Neural cell (in vitro differentiated cells): ENCODE data around the gene NSF. TPM values are rescaled to one million over a fixed set of nuclear protein-coding genes. Genes with fewer than 3 reads are reported as not detected.
"Not testable (repeated sequence)": the region's sequence is repeated elsewhere in the genome, so short reads cannot be mapped to it uniquely, and the experiment has no call there.

Source experiments
- H2AFZ ChIP-seq: fragments of 200-600, 300-800 bp; sonication (generic), shearing (Covaris generic); 2 replicates; pipeline ENCODE4 v1.6.0; 2014; ENCODE audit warnings: low read depth, mild to moderate bottlenecking, antibody characterized with exemption, low read length, moderate library complexity
- H3F3A ChIP-seq: fragments of 200-600 bp; shearing (Covaris generic); 2 replicates; pipeline ENCODE4 v1.6.1; 2016; ENCODE audit warnings: mild to moderate bottlenecking, moderate library complexity, mixed read lengths, antibody characterized with exemption, low read length; ENCODE audit not compliant: insufficient read depth, poor library complexity, severe bottlenecking
- H3K27ac ChIP-seq: fragments of 200-600, 300-800 bp; sonication (generic), shearing (Covaris generic); 2 replicates; pipeline ENCODE4 v1.5.1; 2014; ENCODE audit warnings: mild to moderate bottlenecking, low read length, moderate library complexity
- H3K27me3 ChIP-seq: fragments of 300-800, 200-600 bp; sonication (generic), shearing (Covaris generic); 2 replicates; pipeline ENCODE4 v1.6.0; 2014; ENCODE audit warnings: mild to moderate bottlenecking, low read depth, low read length, moderate library complexity; ENCODE audit not compliant: insufficient read depth
- H3K36me3 ChIP-seq: fragments of 300-800, 200-600 bp; sonication (generic), shearing (Covaris generic); 2 replicates; pipeline ENCODE4 v1.5.1; 2014; ENCODE audit warnings: mild to moderate bottlenecking, antibody characterized with exemption, low read length, moderate library complexity; ENCODE audit not compliant: insufficient read depth
- H3K4me2 ChIP-seq: fragments of 300-800, 200-600 bp; sonication (generic), shearing (Covaris generic); 2 replicates; pipeline ENCODE4 v1.6.0; 2014; ENCODE audit warnings: mild to moderate bottlenecking, low read length
- H3K4me3 ChIP-seq: fragments of 300-800, 200-600 bp; sonication (generic), shearing (Covaris generic); 2 replicates; pipeline ENCODE4 v1.5.1; 2014; ENCODE audit warnings: mild to moderate bottlenecking, low read length, moderate library complexity
- H3K79me2 ChIP-seq: fragments of 200-600 bp; shearing (Covaris generic); replicated peaks from 2 replicates; pipeline ENCODE4 v1.6.0; 2014; ENCODE audit warnings: mild to moderate bottlenecking, low read length, moderate library complexity; ENCODE audit not compliant: insufficient read depth
- H3K9ac ChIP-seq: fragments of 300-800, 200-600 bp; sonication (generic), shearing (Covaris generic); 2 replicates; pipeline ENCODE4 v1.6.1; 2016; ENCODE audit warnings: mild to moderate bottlenecking, low read length, mixed read lengths
- H3K9me2 ChIP-seq: fragments of 200-600 bp; shearing (Covaris generic); 2 replicates; pipeline ENCODE4 v1.6.1; 2016; ENCODE audit warnings: mild to moderate bottlenecking, low read length, mixed read lengths; ENCODE audit not compliant: insufficient read depth
- H3K9me3 ChIP-seq: fragments of 200-600, 300-800 bp; sonication (generic), shearing (Covaris generic); 2 replicates; pipeline ENCODE4 v1.6.1; 2016; ENCODE audit warnings: mild to moderate bottlenecking, mixed run types, low read length, moderate library complexity, mixed read lengths
- H4K20me1 ChIP-seq: fragments of 200-600 bp; shearing (Covaris generic); 2 replicates; pipeline ENCODE4 v1.6.1; 2016; ENCODE audit warnings: mild to moderate bottlenecking, mixed run types; ENCODE audit not compliant: insufficient read depth
- EP300 ChIP-seq: fragments of 450-650 bp; conservative IDR thresholded peaks from 2 replicates; pipeline ENCODE4 v1.6.1; 2014; ENCODE audit warnings: antibody characterized with exemption, mild to moderate bottlenecking, moderate library complexity; ENCODE audit not compliant: poor library complexity, severe bottlenecking
- EZH2 ChIP-seq: fragments of 200-600, 300-800 bp; shearing (Covaris generic), sonication (generic); IDR thresholded peaks from 2 replicates; pipeline ENCODE4 v1.6.1; 2014; ENCODE audit warnings: antibody characterized with exemption, low read length, borderline replicate concordance, mild to moderate bottlenecking; ENCODE audit not compliant: insufficient read depth, poor library complexity, severe bottlenecking
- MXI1 ChIP-seq: fragments of 450-650 bp; conservative IDR thresholded peaks from 2 replicates; pipeline ENCODE4 v1.6.1; 2014; ENCODE audit warnings: antibody characterized with exemption, mild to moderate bottlenecking; ENCODE audit not compliant: poor library complexity, severe bottlenecking
- POLR2AphosphoS5 ChIP-seq: IDR thresholded peaks from 2 replicates; pipeline ENCODE4 v1.6.1; 2012
- RAD21 ChIP-seq: fragments of 450-650 bp; conservative IDR thresholded peaks from 2 replicates; pipeline ENCODE4 v1.6.1; 2014; ENCODE audit warnings: antibody characterized with exemption, mild to moderate bottlenecking, moderate library complexity
- SMC3 ChIP-seq: fragments of 450-650 bp; conservative IDR thresholded peaks from 2 replicates; pipeline ENCODE4 v1.6.1; 2014; ENCODE audit warnings: antibody characterized with exemption, mild to moderate bottlenecking, moderate library complexity; ENCODE audit not compliant: poor library complexity
- TAF1 ChIP-seq: IDR thresholded peaks from 2 replicates; pipeline ENCODE4 v1.6.1; 2012; ENCODE audit warnings: low read depth
- polyA plus RNA-seq: library from polyadenylated mRNA; depleted of rRNA; stranded (reverse); fragments of >200 nt; gene quantifications from 2 replicates; pipeline ENCODE4 v1.2.3, GENCODE V29; 2014
- TF ChIP-seq, protein P1 (sequence below): IDR thresholded peaks from 2 replicates; pipeline ENCODE4 v1.6.1; 2012; ENCODE audit warnings: borderline replicate concordance
- TF ChIP-seq, protein P2 (sequence below): fragments of 450-650 bp; IDR thresholded peaks from 2 replicates; pipeline ENCODE4 v1.5.1; 2014; ENCODE audit warnings: antibody characterized with exemption, mild to moderate bottlenecking, moderate library complexity; ENCODE audit not compliant: poor library complexity, severe bottlenecking

NSF gene
- polyA plus RNA-seq, 1 donor from 2014 or later: 98.6 TPM

DNA sequence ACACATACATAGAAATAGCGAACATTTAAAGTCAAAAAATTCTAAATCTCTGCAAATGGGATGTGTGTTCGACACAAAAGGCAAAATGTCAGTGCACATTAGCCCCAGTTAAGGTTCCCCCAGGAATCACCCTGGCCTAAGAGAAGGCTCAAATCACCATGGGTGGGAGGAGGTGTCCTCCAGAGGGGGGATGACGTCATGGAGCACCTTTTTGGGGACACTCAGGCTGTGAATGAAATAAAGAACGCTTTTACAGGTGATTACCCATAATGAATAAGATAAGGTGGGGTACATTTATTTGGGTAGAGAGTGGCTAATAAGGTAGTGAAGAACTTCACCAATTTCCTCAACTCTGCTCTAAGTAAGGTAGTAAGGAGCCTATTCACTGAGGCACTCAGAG is 201.6 kb downstream of the NSF start:
- Histone ChIP-seq H3K79me2 (no peaks in the 10 kb centered on the region), H3K4me3 (no peak overlapping the region), H3K27me3 (no peaks in the 10 kb centered on the region), H3K27ac (no peak overlapping the region), H3K36me3 (no peaks in the 10 kb centered on the region), H3K9me2 (no peaks in the 10 kb centered on the region), H4K20me1 (no peaks in the 10 kb centered on the region), H3K4me2 (no peak overlapping the region), H2AFZ (no peak overlapping the region), H3F3A (no peaks in the 10 kb centered on the region), H3K9ac (no peak overlapping the region), H3K9me3 (no peaks in the 10 kb centered on the region)
- no peak for TF ChIP-seq MXI1
- TF ChIP-seq, protein P1, sequence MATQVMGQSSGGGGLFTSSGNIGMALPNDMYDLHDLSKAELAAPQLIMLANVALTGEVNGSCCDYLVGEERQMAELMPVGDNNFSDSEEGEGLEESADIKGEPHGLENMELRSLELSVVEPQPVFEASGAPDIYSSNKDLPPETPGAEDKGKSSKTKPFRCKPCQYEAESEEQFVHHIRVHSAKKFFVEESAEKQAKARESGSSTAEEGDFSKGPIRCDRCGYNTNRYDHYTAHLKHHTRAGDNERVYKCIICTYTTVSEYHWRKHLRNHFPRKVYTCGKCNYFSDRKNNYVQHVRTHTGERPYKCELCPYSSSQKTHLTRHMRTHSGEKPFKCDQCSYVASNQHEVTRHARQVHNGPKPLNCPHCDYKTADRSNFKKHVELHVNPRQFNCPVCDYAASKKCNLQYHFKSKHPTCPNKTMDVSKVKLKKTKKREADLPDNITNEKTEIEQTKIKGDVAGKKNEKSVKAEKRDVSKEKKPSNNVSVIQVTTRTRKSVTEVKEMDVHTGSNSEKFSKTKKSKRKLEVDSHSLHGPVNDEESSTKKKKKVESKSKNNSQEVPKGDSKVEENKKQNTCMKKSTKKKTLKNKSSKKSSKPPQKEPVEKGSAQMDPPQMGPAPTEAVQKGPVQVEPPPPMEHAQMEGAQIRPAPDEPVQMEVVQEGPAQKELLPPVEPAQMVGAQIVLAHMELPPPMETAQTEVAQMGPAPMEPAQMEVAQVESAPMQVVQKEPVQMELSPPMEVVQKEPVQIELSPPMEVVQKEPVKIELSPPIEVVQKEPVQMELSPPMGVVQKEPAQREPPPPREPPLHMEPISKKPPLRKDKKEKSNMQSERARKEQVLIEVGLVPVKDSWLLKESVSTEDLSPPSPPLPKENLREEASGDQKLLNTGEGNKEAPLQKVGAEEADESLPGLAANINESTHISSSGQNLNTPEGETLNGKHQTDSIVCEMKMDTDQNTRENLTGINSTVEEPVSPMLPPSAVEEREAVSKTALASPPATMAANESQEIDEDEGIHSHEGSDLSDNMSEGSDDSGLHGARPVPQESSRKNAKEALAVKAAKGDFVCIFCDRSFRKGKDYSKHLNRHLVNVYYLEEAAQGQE: no peak
- TF ChIP-seq SMC3: no peak
- no peak for TF ChIP-seq EP300
- TF ChIP-seq RAD21: no peak
- no peak for TF ChIP-seq TAF1
- TF ChIP-seq EZH2: no peak
- TF ChIP-seq, protein P2, sequence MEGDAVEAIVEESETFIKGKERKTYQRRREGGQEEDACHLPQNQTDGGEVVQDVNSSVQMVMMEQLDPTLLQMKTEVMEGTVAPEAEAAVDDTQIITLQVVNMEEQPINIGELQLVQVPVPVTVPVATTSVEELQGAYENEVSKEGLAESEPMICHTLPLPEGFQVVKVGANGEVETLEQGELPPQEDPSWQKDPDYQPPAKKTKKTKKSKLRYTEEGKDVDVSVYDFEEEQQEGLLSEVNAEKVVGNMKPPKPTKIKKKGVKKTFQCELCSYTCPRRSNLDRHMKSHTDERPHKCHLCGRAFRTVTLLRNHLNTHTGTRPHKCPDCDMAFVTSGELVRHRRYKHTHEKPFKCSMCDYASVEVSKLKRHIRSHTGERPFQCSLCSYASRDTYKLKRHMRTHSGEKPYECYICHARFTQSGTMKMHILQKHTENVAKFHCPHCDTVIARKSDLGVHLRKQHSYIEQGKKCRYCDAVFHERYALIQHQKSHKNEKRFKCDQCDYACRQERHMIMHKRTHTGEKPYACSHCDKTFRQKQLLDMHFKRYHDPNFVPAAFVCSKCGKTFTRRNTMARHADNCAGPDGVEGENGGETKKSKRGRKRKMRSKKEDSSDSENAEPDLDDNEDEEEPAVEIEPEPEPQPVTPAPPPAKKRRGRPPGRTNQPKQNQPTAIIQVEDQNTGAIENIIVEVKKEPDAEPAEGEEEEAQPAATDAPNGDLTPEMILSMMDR: no peak
- TF ChIP-seq POLR2AphosphoS5: no peak

DNA sequence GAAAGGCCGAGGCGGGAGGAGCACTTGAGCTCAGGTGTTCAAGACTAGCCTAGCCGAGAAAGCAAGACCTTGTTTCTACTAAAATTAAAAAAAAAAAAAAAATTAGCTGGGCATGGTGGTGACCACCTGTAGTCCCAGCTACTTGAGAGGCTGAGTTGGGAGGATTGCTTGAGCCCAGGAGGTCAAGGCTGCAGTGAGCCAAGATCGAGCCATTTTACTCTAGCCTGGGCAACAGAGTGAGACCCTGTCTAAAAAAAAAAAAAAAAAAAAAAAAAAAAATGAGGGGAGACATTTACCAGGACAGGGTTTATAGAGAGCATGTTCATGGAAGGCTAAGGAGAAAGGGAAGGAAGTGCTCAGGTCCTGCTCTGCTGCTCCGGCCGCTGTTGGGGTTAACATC is 202.6 kb downstream of the NSF start:
- not testable (repeated sequence) for H2AFZ ChIP-seq, H3K27ac ChIP-seq, H3K4me3 ChIP-seq, H3K27me3 ChIP-seq, H3K36me3 ChIP-seq, H3K9me2 ChIP-seq, H4K20me1 ChIP-seq, H3K9me3 ChIP-seq, H3K4me2 ChIP-seq, H3K9ac ChIP-seq, H3F3A ChIP-seq, H3K79me2 ChIP-seq

DNA sequence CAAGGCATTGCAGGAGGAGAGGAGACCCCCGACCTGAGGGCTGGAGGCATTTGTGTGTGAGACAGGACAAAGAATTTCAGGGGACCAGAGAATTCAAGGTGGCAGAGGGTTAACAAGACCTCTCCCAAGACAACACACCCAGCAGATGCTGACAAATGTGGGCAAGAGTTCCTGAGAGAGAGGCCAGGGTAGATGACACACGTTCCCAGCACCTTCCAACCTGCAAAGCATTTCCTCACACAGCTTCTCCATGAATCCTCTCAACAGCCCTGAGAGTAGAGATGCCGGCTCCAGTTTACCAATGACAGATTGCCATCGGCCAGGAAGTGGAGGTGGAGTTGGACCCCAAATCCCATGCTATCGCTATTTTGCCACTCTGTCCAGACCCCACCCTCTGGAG is 203.1 kb downstream of the NSF start:
- H3K9me3 ChIP-seq: no peaks in the 10 kb centered on the region
- H3K4me3 ChIP-seq: no peak overlapping the region
- H3K36me3 ChIP-seq: no peaks in the 10 kb centered on the region
- H2AFZ ChIP-seq: no peak overlapping the region
- H3K27me3 ChIP-seq: no peaks in the 10 kb centered on the region
- TF ChIP-seq, protein P2: no peak
- TF ChIP-seq RAD21: no peak
- TF ChIP-seq, protein P1: no peak
- TF ChIP-seq SMC3: no peak
- TF ChIP-seq EP300: no peak
- no peak for TF ChIP-seq POLR2AphosphoS5
- no peak for TF ChIP-seq MXI1
- no peak for TF ChIP-seq EZH2
- TF ChIP-seq TAF1: no peak
- no peaks in the 10 kb centered on the region for H3K9me2 ChIP-seq
- no peak overlapping the region for H3K9ac ChIP-seq
- H3K79me2 ChIP-seq: no peaks in the 10 kb centered on the region
- H4K20me1 ChIP-seq: no peaks in the 10 kb centered on the region
- no peaks in the 10 kb centered on the region for H3F3A ChIP-seq
- no peak overlapping the region for H3K4me2 ChIP-seq
- no peak overlapping the region for H3K27ac ChIP-seq
